HepG2 (cell line): ENCODE results near the gene GUCY1A1. TPM values are rescaled to one million over a fixed set of nuclear protein-coding genes. Genes with fewer than 3 reads are reported as not detected.

Experiments
- ATAC-seq: fragments of 200-7000 bp; cut with Tn5 transposase; 3 replicates; pipeline ENCODE4 v1.9.1; 2020; ENCODE audit warnings: mild to moderate bottlenecking, moderate library complexity
- BruUV-seq: library from RNA; stranded (reverse); fragments of 400-500 nt; replicated peaks from 2 replicates; lab custom pipeline; 2021; lab: Mats Ljungman, UMichigan
- CTCF ChIA-PET: fragments of 300-600 bp; formaldehyde crosslinking; extraction: SDS; loops from one replicate; lab custom pipeline; 2021; ENCODE audit warnings: low total read pairs, inconsistent platforms, low intra/inter-chr PET ratio; lab: Yijun Ruan, JAX
- POLR2A ChIA-PET: fragments of 350-600 bp; sonication (Branson Sonifier 250); formaldehyde crosslinking; loops from one replicate; lab custom pipeline; 2020; ENCODE audit warnings: antibody characterized with exemption, inconsistent platforms; lab: Yijun Ruan, JAX
- DNase-seq: peaks from one replicate; pipeline ENCODE4 v3.0.0-alpha.2; 2015; ENCODE audit warnings: low spot score
- FAIRE-seq: peaks from 3 replicates; lab custom pipeline; 2011; peaks lifted over from hg19 to GRCh38; lab: Jason Lieb, UNC
- H2AFZ ChIP-seq: one replicate; pipeline ENCODE4 v1.6.1; 2011; ENCODE audit warnings: low read length, inconsistent platforms
- H3K27ac ChIP-seq: fragments of 300-600 bp; 3 replicates; pipeline ENCODE4 v1.8.0; 2011; ENCODE audit warnings: mixed run types, mild to moderate bottlenecking, mixed read lengths, low read length, inconsistent platforms; ENCODE audit not compliant: insufficient read depth; ENCODE audit errors: extremely low read length
- H3K27me3 ChIP-seq, 2 experiments: fragments of 200-600 bp in 1 of 2; 2 replicates in 1 of 2; 3 replicates in 1 of 2; pipeline versions ENCODE4 v1.6.0 to v1.8.0; 2011; ENCODE audit warnings: low read length in 2 of 2, mild to moderate bottlenecking in 2 of 2, moderate library complexity in 2 of 2, inconsistent platforms in 1 of 2; ENCODE audit not compliant: insufficient read depth in 2 of 2, control insufficient read depth in 1 of 2
- H3K36me3 ChIP-seq, 2 experiments: fragments of 200-600 bp in 1 of 2; replicated peaks in 1 of 2; 2 replicates in 1 of 2; 3 replicates in 1 of 2; pipeline versions ENCODE4 v1.5.1 to v1.8.0; 2011; ENCODE audit warnings: low read length in 2 of 2, inconsistent platforms in 1 of 2; ENCODE audit not compliant: insufficient read depth in 2 of 2, control insufficient read depth in 1 of 2
- H3K4me1 ChIP-seq: 2 replicates; pipeline ENCODE4 v1.5.1; 2012; ENCODE audit warnings: low read length, inconsistent platforms; ENCODE audit not compliant: insufficient read depth
- H3K4me2 ChIP-seq: 2 replicates; pipeline ENCODE4 v1.6.0; 2011; ENCODE audit warnings: low read depth, low read length, inconsistent platforms
- H3K4me3 ChIP-seq, 3 experiments: fragments of 200-600 bp in 1 of 3; sonication (generic), shearing (Covaris generic) in 1 of 3; replicated peaks in 1 of 3; 2 replicates each; pipeline ENCODE4 v1.5.1; 2011 to 2016; ENCODE audit warnings: low read length in 3 of 3, inconsistent platforms in 2 of 3, low read depth in 2 of 3, mild to moderate bottlenecking in 2 of 3, control low read depth in 1 of 3, mixed read lengths in 1 of 3; ENCODE audit not compliant: insufficient read depth in 1 of 3
- H3K79me2 ChIP-seq: one replicate; pipeline ENCODE4 v1.6.1; 2011; ENCODE audit warnings: low read length, inconsistent platforms; ENCODE audit not compliant: insufficient read depth
- H3K9ac ChIP-seq: 2 replicates; pipeline ENCODE4 v1.6.0; 2011; ENCODE audit warnings: mild to moderate bottlenecking, low read depth, low read length, inconsistent platforms; ENCODE audit not compliant: insufficient read depth
- H3K9me3 ChIP-seq: 2 replicates; pipeline ENCODE4 v1.5.1; 2012; ENCODE audit warnings: mild to moderate bottlenecking, low read length
- H4K20me1 ChIP-seq: 2 replicates; pipeline ENCODE4 v1.6.0; 2011; ENCODE audit warnings: inconsistent platforms, mild to moderate bottlenecking, low read length, moderate library complexity; ENCODE audit not compliant: insufficient read depth
- HMG20A ChIP-seq: IDR thresholded peaks from 2 replicates; pipeline ENCODE4 v1.6.1; 2016; ENCODE audit warnings: borderline replicate concordance
- HOXA3 ChIP-seq: sonication (generic); formaldehyde crosslinking; IDR thresholded peaks from 2 replicates; pipeline ENCODE4 v1.5.0; 2020; ENCODE audit warnings: missing genetic modification reagents
- MBD4 ChIP-seq: IDR thresholded peaks from 2 replicates; pipeline ENCODE4 v1.6.1; 2012; ENCODE audit warnings: low read length, inconsistent platforms, borderline replicate concordance
- PHF20 ChIP-seq: sonication (generic); formaldehyde crosslinking; IDR thresholded peaks from 2 replicates; pipeline ENCODE4 v1.5.0; 2020; ENCODE audit warnings: mild to moderate bottlenecking, missing genetic modification reagents
- RCOR2 ChIP-seq: IDR thresholded peaks from 2 replicates; pipeline ENCODE4 v1.6.1; 2016; ENCODE audit warnings: missing biosample characterization, missing genetic modification reagents
- SAP130 ChIP-seq: IDR thresholded peaks from 2 replicates; pipeline ENCODE4 v1.6.1; 2016; ENCODE audit warnings: low read depth
- SMYD3 ChIP-seq: sonication (generic); formaldehyde crosslinking; IDR thresholded peaks from 2 replicates; pipeline ENCODE4 v1.8.1; 2023; ENCODE audit warnings: mild to moderate bottlenecking, missing genetic modification reagents
- ZNF329 ChIP-seq: sonication (generic); formaldehyde crosslinking; IDR thresholded peaks from 2 replicates; pipeline ENCODE4 v1.9.0; 2021; ENCODE audit warnings: low read depth, mild to moderate bottlenecking, missing genetic modification reagents
- ZNF619 ChIP-seq: sonication (generic); formaldehyde crosslinking; IDR thresholded peaks from 2 replicates; pipeline ENCODE4 v1.4.0; 2020; ENCODE audit warnings: mild to moderate bottlenecking, missing genetic modification reagents
- ZNF652 ChIP-seq: IDR thresholded peaks from 2 replicates; pipeline ENCODE4 v1.6.1; 2016; ENCODE audit warnings: low read depth, borderline replicate concordance
- ZNF792 ChIP-seq: IDR thresholded peaks from 2 replicates; pipeline ENCODE4 v1.6.1; 2016
- WGBS: methylation state at CpG from one replicate; pipeline ENCODE4 v1.1.6; 2017; ENCODE audit warnings: low lambda C conversion rate; 5-methylcytosine and 5-hydroxymethylcytosine counted together
- in situ Hi-C: cut with HindIII; loops from 2 replicates; pipeline ENCODE4 v1.10.0; 2017; ENCODE audit warnings: low pct_unique_long_range_greater_than_20kb; ENCODE audit not compliant: extremely low pct_ligation_motif_present
- intact Hi-C: fragments of 100-400 bp; cut with micrococcal nuclease; formaldehyde crosslinking; loops from one replicate; pipeline ENCODE4 v1.10.0; 2022; ENCODE audit not compliant: unreplicated experiment
- polyA plus RNA-seq, 8 experiments: library from polyadenylated mRNA; depleted of rRNA in 3 of 8; stranded (reverse) in 7 of 8; unstranded in 1 of 8; fragments of >200 nt; fragmentation: Illumina TruSeq in 4 of 8; extraction: Trizol in 4 of 8; gene quantifications; 2 replicates each; pipeline versions ENCODE4 v1.2.1 to v1.2.3, GENCODE V29; 2011 to 2016; ENCODE audit warnings: low read depth in 4 of 8, missing spikeins in 1 of 8, mixed read lengths in 1 of 8; ENCODE audit not compliant: insufficient read depth in 1 of 8
- total RNA-seq, 5 experiments: library from RNA; depleted of rRNA; stranded (reverse); fragments of >200 nt; fragmentation: Illumina TruSeq; extraction: Trizol; gene quantifications; 2 replicates each; pipeline ENCODE4 v1.2.3, GENCODE V29; 2016; ENCODE audit warnings: low read depth in 1 of 5

GUCY1A1 gene
- total and polyA plus RNA-seq, 2 of the 13 experiments (the other 11 are each of a cell fraction or from before 2014, with no cell fraction given) = not detected

GRCh38 chr4:155696726-155697125 lies 30.1 kb downstream of the GUCY1A1 start:
- TF ChIP-seq ZNF329 (CRISPR knock-in tag) = no peak
- Histone ChIP-seq H3K27me3 (no peaks in the 10 kb centered on the region), H3K9ac (no peak overlapping the region), H3K9me3 (no peaks in the 10 kb centered on the region), H3K27ac (no peak overlapping the region), H3K79me2 (no peaks in the 10 kb centered on the region), H3K36me3 (no peaks in the 10 kb centered on the region), H4K20me1 (no peaks in the 10 kb centered on the region), H3K4me3 (no peak overlapping the region), H3K4me2 (no peak overlapping the region), H2AFZ (no peak overlapping the region), H3K4me1 (no peaks in the 10 kb centered on the region)
- DNase-seq = no peak
- ChIA-PET POLR2A (no interaction called here), CTCF (no interaction called here)
- 0% methylated on average over 6 of the region's 6 CpGs for WGBS
- intact Hi-C loops = no loop called here
- no peak for FAIRE-seq
- no TSS peak for BruUV-seq
- ATAC-seq = no peak
- in situ Hi-C loops = no loop called here

- Histone ChIP-seq H3K27me3 (no peaks in the 10 kb centered on the region), H3K79me2 (no peaks in the 10 kb centered on the region), H3K4me2 (no peak overlapping the region), H2AFZ (no peak overlapping the region), H3K9ac (no peak overlapping the region), H3K27ac (no peak overlapping the region), H3K4me3 (no peak overlapping the region), H4K20me1 (no peaks in the 10 kb centered on the region), H3K36me3 (no peaks in the 10 kb centered on the region), H3K4me1 (no peaks in the 10 kb centered on the region), H3K9me3 (no peaks in the 10 kb centered on the region)
- 6% methylated on average over 2 of the region's 2 CpGs for WGBS
- BruUV-seq = no TSS peak
- DNase-seq (no peak), FAIRE-seq (no peak), ATAC-seq (no peak)
- intact Hi-C loops (no loop called here), in situ Hi-C loops (no loop called here)
- TF ChIP-seq SMYD3 (CRISPR knock-in tag) (no peak), PHF20 (CRISPR knock-in tag) (no peak), ZNF792 (CRISPR knock-in tag) (no peak), MBD4 (no peak), HMG20A (CRISPR knock-in tag) (no peak), SAP130 (no peak), ZNF652 (no peak), ZNF619 (no peak), RCOR2 (CRISPR knock-in tag) (no peak), HOXA3 (CRISPR knock-in tag) (no peak)
- CTCF ChIA-PET = no interaction called here
- POLR2A ChIA-PET = no interaction called here
Observed at GRCh38 chr4:155701827-155702226, 35.2 kb downstream of the GUCY1A1 start.
